HG02938 (cell line): ENCODE measurements around the gene SLC29A1.
A peak's percentile ranks its signal among the peaks of the same experiment; 100 is the strongest.
"Not testable (repeated sequence)": the region's sequence is repeated elsewhere in the genome, so short reads cannot be mapped to it uniquely, and the experiment has no call there.

Experiments used
- ATAC-seq: cut with Tn5 transposase; IDR thresholded peaks from one replicate; pipeline ENCODE4 v1.9.1; 2021; ENCODE audit warnings: mild to moderate bottlenecking, moderate library complexity; ENCODE audit not compliant: unreplicated experiment

The SLC29A1 gene

GRCh38 chr6:44193307-44193910, 30.0 kb upstream of the SLC29A1 start:
- no peak for ATAC-seq

GRCh38 chr6:44194326-44194725, 29.1 kb upstream of the SLC29A1 start:
- no peak for ATAC-seq

GRCh38 chr6:44196351-44196750, 27.0 kb upstream of the SLC29A1 start:
- not testable (repeated sequence) for ATAC-seq

GRCh38 chr6:44198684-44199083, 24.7 kb upstream of the SLC29A1 start:
- no peak for ATAC-seq

- no peak for ATAC-seq
Observed at GRCh38 chr6:44199883-44200282, 23.5 kb upstream of the SLC29A1 start.

- no peak for ATAC-seq
Observed at GRCh38 chr6:44201200-44201599, 22.2 kb upstream of the SLC29A1 start.

- ATAC-seq, result no peak
Observed at GRCh38 chr6:44201638-44202303, 21.6 kb upstream of the SLC29A1 start.

- ATAC-seq, result no peak
Observed at GRCh38 chr6:44202332-44202971, 20.9 kb upstream of the SLC29A1 start.

GRCh38 chr6:44202972-44203750, 20.2 kb upstream of the SLC29A1 start:
- ATAC-seq, result no peak

GRCh38 chr6:44203955-44204354, 19.4 kb upstream of the SLC29A1 start:
- no peak for ATAC-seq

GRCh38 chr6:44207966-44208365, 15.4 kb upstream of the SLC29A1 start:
- ATAC-seq, result no peak

- ATAC-seq, result no peak
Observed at GRCh38 chr6:44211284-44211683, 12.1 kb upstream of the SLC29A1 start.

GRCh38 chr6:44214307-44214706, 9.1 kb upstream of the SLC29A1 start:
- ATAC-seq, result no peak

- ATAC-seq, result no peak
Observed at GRCh38 chr6:44216677-44217331, 6.6 kb upstream of the SLC29A1 start, which contains the start of gene MYMX. TSS of gene MYMX (plus strand) at chr6:44216926. CDS start at chr6:44217472, 546 bp downstream.

- ATAC-seq, result no peak
Observed at GRCh38 chr6:44217332-44218143, 5.9 kb upstream of the SLC29A1 start.

- ATAC-seq, result peak; percentile 41
Observed at GRCh38 chr6:44219053-44219814, 4.2 kb upstream of the SLC29A1 start.

- no peak for ATAC-seq
Observed at GRCh38 chr6:44219815-44220784, 3.3 kb upstream of the SLC29A1 start.

- no peak for ATAC-seq
Observed at GRCh38 chr6:44220913-44221290, 2.5 kb upstream of the SLC29A1 start.
